ENCODE results near the gene TBP.

TBP gene

DNA sequence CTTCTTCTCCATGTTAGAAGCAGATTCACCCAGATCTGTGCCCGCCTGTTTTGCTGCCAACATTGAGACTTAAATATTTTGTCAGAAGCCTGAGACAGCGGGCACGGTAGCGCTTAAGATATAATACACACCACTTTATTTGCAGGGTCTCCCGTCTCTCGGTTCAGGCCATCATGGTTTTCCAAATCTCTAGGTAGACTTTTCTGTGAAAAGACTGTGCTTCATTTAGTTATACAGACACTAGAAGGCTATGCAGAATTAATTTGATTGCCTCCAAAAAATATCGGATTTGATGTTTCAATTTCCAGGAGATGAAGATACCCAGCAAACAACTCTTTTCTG, 598 bp downstream of the TBP start:
- no peak for ATAC-seq
- TF ChIP-seq ZNF70 (CRISPR knock-in tag; IDR thresholded peaks at IDR 0.05) (no peak), PPARA (CRISPR knock-in tag; IDR thresholded peaks at IDR 0.05; ENCODE audit: borderline replicate concordance) (no peak), ISL1 (CRISPR knock-in tag; IDR thresholded peaks at IDR 0.05) (no peak), OSR1 (CRISPR knock-in tag; IDR thresholded peaks at IDR 0.05) (no peak), ZNF565 (CRISPR knock-in tag; conservative IDR thresholded peaks at IDR 0.05; ENCODE audit: low read depth) (no peak), TCF4 (CRISPR knock-in tag; IDR thresholded peaks at IDR 0.05; ENCODE audit: borderline replicate concordance) (no peak), ZNF8 (CRISPR knock-in tag; IDR thresholded peaks at IDR 0.05) (no peak), CSDC2 (CRISPR knock-in tag; IDR thresholded peaks at IDR 0.05) (no peak), ZC3H10 (CRISPR knock-in tag; IDR thresholded peaks at IDR 0.05) (no peak), ZFP30 (CRISPR knock-in tag; IDR thresholded peaks at IDR 0.05) (no peak), RARB (CRISPR knock-in tag; IDR thresholded peaks at IDR 0.05) (no peak), BACH2 (CRISPR knock-in tag; IDR thresholded peaks at IDR 0.05; ENCODE audit: borderline replicate concordance) (no peak), GLIS3 (CRISPR knock-in tag; IDR thresholded peaks at IDR 0.05) (no peak), ARNTL (CRISPR knock-in tag; IDR thresholded peaks at IDR 0.05; ENCODE audit: borderline replicate concordance, low read depth) (no peak), SNAI2 (CRISPR knock-in tag; IDR thresholded peaks at IDR 0.05) (no peak)
- TF ChIP-seq, protein P1, sequence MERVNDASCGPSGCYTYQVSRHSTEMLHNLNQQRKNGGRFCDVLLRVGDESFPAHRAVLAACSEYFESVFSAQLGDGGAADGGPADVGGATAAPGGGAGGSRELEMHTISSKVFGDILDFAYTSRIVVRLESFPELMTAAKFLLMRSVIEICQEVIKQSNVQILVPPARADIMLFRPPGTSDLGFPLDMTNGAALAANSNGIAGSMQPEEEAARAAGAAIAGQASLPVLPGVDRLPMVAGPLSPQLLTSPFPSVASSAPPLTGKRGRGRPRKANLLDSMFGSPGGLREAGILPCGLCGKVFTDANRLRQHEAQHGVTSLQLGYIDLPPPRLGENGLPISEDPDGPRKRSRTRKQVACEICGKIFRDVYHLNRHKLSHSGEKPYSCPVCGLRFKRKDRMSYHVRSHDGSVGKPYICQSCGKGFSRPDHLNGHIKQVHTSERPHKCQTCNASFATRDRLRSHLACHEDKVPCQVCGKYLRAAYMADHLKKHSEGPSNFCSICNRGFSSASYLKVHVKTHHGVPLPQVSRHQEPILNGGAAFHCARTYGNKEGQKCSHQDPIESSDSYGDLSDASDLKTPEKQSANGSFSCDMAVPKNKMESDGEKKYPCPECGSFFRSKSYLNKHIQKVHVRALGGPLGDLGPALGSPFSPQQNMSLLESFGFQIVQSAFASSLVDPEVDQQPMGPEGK (CRISPR knock-in tag; IDR thresholded peaks at IDR 0.05; ENCODE audit: borderline replicate concordance), result no peak
- TF ChIP-seq, protein P2, sequence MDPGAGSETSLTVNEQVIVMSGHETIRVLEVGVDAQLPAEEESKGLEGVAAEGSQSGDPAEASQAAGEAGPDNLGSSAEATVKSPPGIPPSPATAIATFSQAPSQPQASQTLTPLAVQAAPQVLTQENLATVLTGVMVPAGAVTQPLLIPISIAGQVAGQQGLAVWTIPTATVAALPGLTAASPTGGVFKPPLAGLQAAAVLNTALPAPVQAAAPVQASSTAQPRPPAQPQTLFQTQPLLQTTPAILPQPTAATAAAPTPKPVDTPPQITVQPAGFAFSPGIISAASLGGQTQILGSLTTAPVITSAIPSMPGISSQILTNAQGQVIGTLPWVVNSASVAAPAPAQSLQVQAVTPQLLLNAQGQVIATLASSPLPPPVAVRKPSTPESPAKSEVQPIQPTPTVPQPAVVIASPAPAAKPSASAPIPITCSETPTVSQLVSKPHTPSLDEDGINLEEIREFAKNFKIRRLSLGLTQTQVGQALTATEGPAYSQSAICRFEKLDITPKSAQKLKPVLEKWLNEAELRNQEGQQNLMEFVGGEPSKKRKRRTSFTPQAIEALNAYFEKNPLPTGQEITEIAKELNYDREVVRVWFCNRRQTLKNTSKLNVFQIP (CRISPR knock-in tag; IDR thresholded peaks at IDR 0.05; ENCODE audit: borderline replicate concordance, low read depth), result no peak
- TF ChIP-seq, protein P3, sequence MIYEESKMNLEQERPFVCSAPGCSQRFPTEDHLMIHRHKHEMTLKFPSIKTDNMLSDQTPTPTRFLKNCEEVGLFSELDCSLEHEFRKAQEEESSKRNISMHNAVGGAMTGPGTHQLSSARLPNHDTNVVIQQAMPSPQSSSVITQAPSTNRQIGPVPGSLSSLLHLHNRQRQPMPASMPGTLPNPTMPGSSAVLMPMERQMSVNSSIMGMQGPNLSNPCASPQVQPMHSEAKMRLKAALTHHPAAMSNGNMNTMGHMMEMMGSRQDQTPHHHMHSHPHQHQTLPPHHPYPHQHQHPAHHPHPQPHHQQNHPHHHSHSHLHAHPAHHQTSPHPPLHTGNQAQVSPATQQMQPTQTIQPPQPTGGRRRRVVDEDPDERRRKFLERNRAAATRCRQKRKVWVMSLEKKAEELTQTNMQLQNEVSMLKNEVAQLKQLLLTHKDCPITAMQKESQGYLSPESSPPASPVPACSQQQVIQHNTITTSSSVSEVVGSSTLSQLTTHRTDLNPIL (CRISPR knock-in tag; IDR thresholded peaks at IDR 0.05; ENCODE audit: low read depth), result no peak
- TF ChIP-seq, protein P4, sequence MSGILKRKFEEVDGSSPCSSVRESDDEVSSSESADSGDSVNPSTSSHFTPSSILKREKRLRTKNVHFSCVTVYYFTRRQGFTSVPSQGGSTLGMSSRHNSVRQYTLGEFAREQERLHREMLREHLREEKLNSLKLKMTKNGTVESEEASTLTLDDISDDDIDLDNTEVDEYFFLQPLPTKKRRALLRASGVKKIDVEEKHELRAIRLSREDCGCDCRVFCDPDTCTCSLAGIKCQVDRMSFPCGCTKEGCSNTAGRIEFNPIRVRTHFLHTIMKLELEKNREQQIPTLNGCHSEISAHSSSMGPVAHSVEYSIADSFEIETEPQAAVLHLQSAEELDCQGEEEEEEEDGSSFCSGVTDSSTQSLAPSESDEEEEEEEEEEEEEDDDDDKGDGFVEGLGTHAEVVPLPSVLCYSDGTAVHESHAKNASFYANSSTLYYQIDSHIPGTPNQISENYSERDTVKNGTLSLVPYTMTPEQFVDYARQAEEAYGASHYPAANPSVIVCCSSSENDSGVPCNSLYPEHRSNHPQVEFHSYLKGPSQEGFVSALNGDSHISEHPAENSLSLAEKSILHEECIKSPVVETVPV (CRISPR knock-in tag; IDR thresholded peaks at IDR 0.05), result no peak
- TF ChIP-seq, protein P5, sequence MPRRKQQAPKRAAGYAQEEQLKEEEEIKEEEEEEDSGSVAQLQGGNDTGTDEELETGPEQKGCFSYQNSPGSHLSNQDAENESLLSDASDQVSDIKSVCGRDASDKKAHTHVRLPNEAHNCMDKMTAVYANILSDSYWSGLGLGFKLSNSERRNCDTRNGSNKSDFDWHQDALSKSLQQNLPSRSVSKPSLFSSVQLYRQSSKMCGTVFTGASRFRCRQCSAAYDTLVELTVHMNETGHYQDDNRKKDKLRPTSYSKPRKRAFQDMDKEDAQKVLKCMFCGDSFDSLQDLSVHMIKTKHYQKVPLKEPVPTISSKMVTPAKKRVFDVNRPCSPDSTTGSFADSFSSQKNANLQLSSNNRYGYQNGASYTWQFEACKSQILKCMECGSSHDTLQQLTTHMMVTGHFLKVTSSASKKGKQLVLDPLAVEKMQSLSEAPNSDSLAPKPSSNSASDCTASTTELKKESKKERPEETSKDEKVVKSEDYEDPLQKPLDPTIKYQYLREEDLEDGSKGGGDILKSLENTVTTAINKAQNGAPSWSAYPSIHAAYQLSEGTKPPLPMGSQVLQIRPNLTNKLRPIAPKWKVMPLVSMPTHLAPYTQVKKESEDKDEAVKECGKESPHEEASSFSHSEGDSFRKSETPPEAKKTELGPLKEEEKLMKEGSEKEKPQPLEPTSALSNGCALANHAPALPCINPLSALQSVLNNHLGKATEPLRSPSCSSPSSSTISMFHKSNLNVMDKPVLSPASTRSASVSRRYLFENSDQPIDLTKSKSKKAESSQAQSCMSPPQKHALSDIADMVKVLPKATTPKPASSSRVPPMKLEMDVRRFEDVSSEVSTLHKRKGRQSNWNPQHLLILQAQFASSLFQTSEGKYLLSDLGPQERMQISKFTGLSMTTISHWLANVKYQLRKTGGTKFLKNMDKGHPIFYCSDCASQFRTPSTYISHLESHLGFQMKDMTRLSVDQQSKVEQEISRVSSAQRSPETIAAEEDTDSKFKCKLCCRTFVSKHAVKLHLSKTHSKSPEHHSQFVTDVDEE (CRISPR knock-in tag; IDR thresholded peaks at IDR 0.05), result no peak

DNA sequence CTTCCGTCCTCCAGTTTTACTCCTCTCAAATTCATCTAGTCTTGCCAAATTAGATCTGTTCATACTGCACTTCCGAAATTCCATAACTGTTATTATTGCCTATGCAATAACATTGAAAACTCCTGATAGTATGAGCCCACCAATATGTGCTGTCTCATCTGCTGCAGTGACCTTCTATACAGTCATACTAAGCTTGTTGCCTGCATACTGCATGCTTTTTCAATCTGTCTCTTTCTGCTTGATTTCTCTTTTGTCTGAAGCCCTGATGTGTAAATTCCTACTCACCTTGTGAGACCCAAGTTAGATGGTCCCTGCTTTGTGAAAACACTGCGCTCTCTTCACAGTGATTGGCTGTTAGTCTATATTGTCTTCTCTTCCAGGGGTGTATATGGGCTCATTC, 1.1 kb downstream of the TBP start:
- no peak for ATAC-seq
- no peak for TF ChIP-seq BACH2 (CRISPR knock-in tag; IDR thresholded peaks at IDR 0.05; ENCODE audit: borderline replicate concordance)
- TF ChIP-seq TCF4 (CRISPR knock-in tag; IDR thresholded peaks at IDR 0.05; ENCODE audit: borderline replicate concordance), result no peak
- TF ChIP-seq TOX (CRISPR knock-in tag; IDR thresholded peaks at IDR 0.05; ENCODE audit: borderline replicate concordance), result no peak
- TF ChIP-seq, protein P4 (CRISPR knock-in tag; IDR thresholded peaks at IDR 0.05), result no peak
- no peak for TF ChIP-seq ZNF70 (CRISPR knock-in tag; IDR thresholded peaks at IDR 0.05)
- no peak for TF ChIP-seq ZNF565 (CRISPR knock-in tag; conservative IDR thresholded peaks at IDR 0.05; ENCODE audit: low read depth)
- TF ChIP-seq, protein P1 (CRISPR knock-in tag; IDR thresholded peaks at IDR 0.05; ENCODE audit: borderline replicate concordance), result no peak
- TF ChIP-seq OSR1 (CRISPR knock-in tag; IDR thresholded peaks at IDR 0.05), result no peak
- TF ChIP-seq, protein P5 (CRISPR knock-in tag; IDR thresholded peaks at IDR 0.05), result no peak
- TF ChIP-seq ESRRG (CRISPR knock-in tag; IDR thresholded peaks at IDR 0.05), result no peak
- TF ChIP-seq SNAI2 (CRISPR knock-in tag; IDR thresholded peaks at IDR 0.05), result no peak
- TF ChIP-seq ISL1 (CRISPR knock-in tag; IDR thresholded peaks at IDR 0.05), result no peak
- TF ChIP-seq, protein P3 (CRISPR knock-in tag; IDR thresholded peaks at IDR 0.05; ENCODE audit: low read depth), result no peak
- no peak for TF ChIP-seq RARB (CRISPR knock-in tag; IDR thresholded peaks at IDR 0.05)

Data from SK-N-SH treated with all-trans-retinoic acid at 6 μM for 48 hours (cell line).